IMR-90 (cell line): ENCODE results near the gene ITPR2. TPM values are rescaled to one million over a fixed set of nuclear protein-coding genes. Genes with fewer than 3 reads are reported as not detected.

Experiments used
- ATAC-seq: fragments of 200-7000 bp; cut with Tn5 transposase; 2 replicates; pipeline ENCODE4 v1.9.1; 2020; ENCODE audit warnings: low read depth, mild to moderate bottlenecking, moderate library complexity
- BruUV-seq: library from RNA; stranded (reverse); fragments of 400-500 nt; replicated peaks from 2 replicates; lab custom pipeline; 2021; lab: Mats Ljungman, UMichigan
- CTCF ChIA-PET: fragments of 300-600 bp; formaldehyde crosslinking; extraction: SDS; loops from one replicate; lab custom pipeline; 2021; ENCODE audit warnings: antibody characterized with exemption; lab: Yijun Ruan, JAX
- POLR2A ChIA-PET: fragments of 300-600 bp; sonication (Branson Sonifier 250); formaldehyde crosslinking; loops from one replicate; lab custom pipeline; 2022; ENCODE audit warnings: antibody characterized with exemption; ENCODE audit not compliant: unreplicated experiment; lab: Charles Lee
- DNase-seq: peaks from one replicate; pipeline ENCODE4 v3.0.0; 2013
- H2AFZ ChIP-seq: replicated peaks from 2 replicates; pipeline ENCODE3; 2013; ENCODE audit warnings: low read length, mild to moderate bottlenecking; ENCODE audit not compliant: poor library complexity
- H2AK5ac ChIP-seq: 2 replicates; pipeline ENCODE4 v1.6.1; 2013; ENCODE audit warnings: low read depth, low read length, inconsistent platforms
- H2AK9ac ChIP-seq: replicated peaks from 2 replicates; pipeline ENCODE3; 2013; ENCODE audit warnings: mild to moderate bottlenecking, low read depth, low read length, moderate library complexity; ENCODE audit not compliant: poor library complexity
- H2BK120ac ChIP-seq: 2 replicates; pipeline ENCODE4 v1.6.1; 2013; ENCODE audit warnings: low read depth, low read length, inconsistent platforms
- H2BK15ac ChIP-seq: 3 replicates; pipeline ENCODE4 v1.6.1; 2013; ENCODE audit warnings: low read depth, low read length, inconsistent platforms
- H2BK20ac ChIP-seq: 2 replicates; pipeline ENCODE4 v1.6.1; 2013; ENCODE audit warnings: low read depth, mild to moderate bottlenecking, inconsistent platforms, low read length, moderate library complexity
- H2BK5ac ChIP-seq: 2 replicates; pipeline ENCODE4 v1.6.1; 2013; ENCODE audit warnings: mild to moderate bottlenecking, low read depth, low read length, inconsistent platforms; ENCODE audit not compliant: poor library complexity, severe bottlenecking
- H3K14ac ChIP-seq: replicated peaks from 2 replicates; pipeline ENCODE4 v1.6.1; 2013; ENCODE audit warnings: low read depth, low read length, inconsistent platforms
- H3K18ac ChIP-seq: 2 replicates; pipeline ENCODE4 v1.6.1; 2013; ENCODE audit warnings: low read depth, low read length, control low read depth
- H3K23ac ChIP-seq: 2 replicates; pipeline ENCODE4 v1.6.1; 2013; ENCODE audit warnings: low read depth, low read length, inconsistent platforms
- H3K27ac ChIP-seq: 2 replicates; pipeline ENCODE4 v1.5.1; 2013; ENCODE audit warnings: mild to moderate bottlenecking, control low read depth, low read length; ENCODE audit not compliant: insufficient read depth
- H3K27me3 ChIP-seq: 2 replicates; pipeline ENCODE4 v1.6.1; 2013; ENCODE audit warnings: low read length; ENCODE audit not compliant: control insufficient read depth, insufficient read depth
- H3K36me3 ChIP-seq: 2 replicates; pipeline ENCODE4 v1.6.1; 2013; ENCODE audit warnings: low read length, mixed read lengths; ENCODE audit not compliant: control insufficient read depth, insufficient read depth
- H3K4ac ChIP-seq: 2 replicates; pipeline ENCODE4 v1.6.1; 2013; ENCODE audit warnings: low read depth, low read length, inconsistent platforms
- H3K4me1 ChIP-seq: 2 replicates; pipeline ENCODE4 v1.6.1; 2013; ENCODE audit warnings: low read length, mixed read lengths; ENCODE audit not compliant: control insufficient read depth, insufficient read depth
- H3K4me2 ChIP-seq: 2 replicates; pipeline ENCODE4 v1.6.1; 2013; ENCODE audit warnings: low read depth, mild to moderate bottlenecking, control low read depth, low read length, moderate library complexity
- H3K4me3 ChIP-seq: 2 replicates; pipeline ENCODE4 v1.5.1; 2013; ENCODE audit warnings: low read depth, mild to moderate bottlenecking, control low read depth, low read length, moderate library complexity; ENCODE audit not compliant: insufficient read depth
- H3K56ac ChIP-seq: 2 replicates; pipeline ENCODE4 v1.6.1; 2013; ENCODE audit warnings: low read length, inconsistent platforms; ENCODE audit not compliant: insufficient read depth; ENCODE audit errors: extremely low read depth
- H3K79me1 ChIP-seq, 2 experiments: 2 replicates each; pipeline ENCODE4 v1.6.1; 2013; ENCODE audit warnings: low read length in 2 of 2, inconsistent platforms in 1 of 2, low read depth in 1 of 2
- H3K9ac ChIP-seq: 2 replicates; pipeline ENCODE4 v1.6.1; 2013; ENCODE audit warnings: low read depth, low read length, control low read depth
- H3K9me1 ChIP-seq: 2 replicates; pipeline ENCODE4 v1.6.1; 2013; ENCODE audit warnings: low read length, inconsistent platforms; ENCODE audit not compliant: insufficient read depth
- H3K9me3 ChIP-seq: 2 replicates; pipeline ENCODE4 v1.6.1; 2013; ENCODE audit warnings: low read length; ENCODE audit not compliant: control insufficient read depth, insufficient read depth
- H4K20me1 ChIP-seq: 2 replicates; pipeline ENCODE4 v1.6.1; 2013; ENCODE audit warnings: low read length, inconsistent platforms; ENCODE audit not compliant: insufficient read depth
- H4K5ac ChIP-seq: 2 replicates; pipeline ENCODE4 v1.6.1; 2013; ENCODE audit warnings: mild to moderate bottlenecking, low read depth, low read length, control low read depth
- H4K8ac ChIP-seq, 2 experiments: 2 replicates each; pipeline ENCODE4 v1.6.1; 2013; ENCODE audit warnings: low read depth in 2 of 2, low read length in 2 of 2, control low read depth in 1 of 2, inconsistent platforms in 1 of 2
- H4K91ac ChIP-seq: 2 replicates; pipeline ENCODE4 v1.6.1; 2013; ENCODE audit warnings: low read depth, low read length, inconsistent platforms; ENCODE audit not compliant: insufficient read depth
- CEBPB ChIP-seq: IDR thresholded peaks from 2 replicates; pipeline ENCODE4 v1.6.1; 2012; ENCODE audit warnings: low read depth, low read length, improper control_type of control experiment
- CHD1 ChIP-seq: IDR thresholded peaks from 2 replicates; pipeline ENCODE4 v1.6.1; 2012; ENCODE audit warnings: low read depth, low read length, improper control_type of control experiment
- CTCF ChIP-seq: conservative IDR thresholded peaks from 2 replicates; pipeline ENCODE4 v1.5.1; 2012; ENCODE audit warnings: mild to moderate bottlenecking, low read depth, low read length, improper control_type of control experiment
- FOS ChIP-seq: fragments of 150-350 bp; IDR thresholded peaks from 2 replicates; pipeline ENCODE4 v1.6.1; 2016; ENCODE audit warnings: low read depth, low read length
- POLR2A ChIP-seq: IDR thresholded peaks from 2 replicates; pipeline ENCODE4 v1.6.1; 2012; ENCODE audit warnings: mild to moderate bottlenecking, low read depth, low read length
- RAD21 ChIP-seq: IDR thresholded peaks from 2 replicates; pipeline ENCODE4 v1.6.1; 2012; ENCODE audit warnings: low read length, improper control_type of control experiment
- SMC3 ChIP-seq: fragments of 150-350 bp; IDR thresholded peaks from 2 replicates; pipeline ENCODE4 v1.6.1; 2016; ENCODE audit warnings: low read depth, mild to moderate bottlenecking, antibody characterized with exemption, low read length, moderate library complexity
- WGBS, 2 experiments: methylation state at CpG; one replicate each; pipeline versions ENCODE4 v1.1.5 to v1.1.7; 2013; ENCODE audit warnings: missing lambda C conversion rate in 2 of 2; ENCODE audit not compliant: insufficient read length in 1 of 2; ENCODE audit errors: extremely low coverage in 2 of 2; 5-methylcytosine and 5-hydroxymethylcytosine counted together
- dilution Hi-C: fragments of 300-500 bp; cut with HindIII; formaldehyde crosslinking; loops from one replicate; pipeline ENCODE4 v1.14.3; 2018; ENCODE audit warnings: low sequenced_read_pairs; ENCODE audit not compliant: unreplicated experiment
- in situ Hi-C: fragments of 300-500 bp; cut with MboI; formaldehyde crosslinking; loops from 3 replicates; pipeline ENCODE4 v1.14.3; 2019; ENCODE audit warnings: low sequenced_read_pairs, inconsistent platforms, mixed read lengths
- intact Hi-C: fragments of 100-400 bp; cut with micrococcal nuclease; formaldehyde crosslinking; loops from 2 replicates; pipeline ENCODE4 v1.10.0; 2022
- polyA plus RNA-seq, 3 experiments: library from polyadenylated mRNA; depleted of rRNA; stranded (reverse); fragments of >200 nt; gene quantifications; 2 replicates each; pipeline ENCODE4 v1.2.3, GENCODE V29; 2012; ENCODE audit warnings: low replicate concordance in 1 of 3
- total RNA-seq: library from RNA; depleted of rRNA; stranded (reverse); fragments of >200 nt; gene quantifications from 2 replicates; pipeline ENCODE4 v1.2.3, GENCODE V29; 2012

ITPR2 gene
- total and polyA plus RNA-seq, 2 of the 4 experiments (the other 2 are of a cell fraction) = 1.2 to 9.0 TPM

GRCh38 chr12:26499979-26500640 lies 332.9 kb downstream of the ITPR2 start:
- no peak for TF ChIP-seq FOS
- TF ChIP-seq SMC3 = no peak
- TF ChIP-seq CHD1 = no peak
- TF ChIP-seq RAD21 = no peak
- TF ChIP-seq CEBPB = no peak
- TF ChIP-seq POLR2A = no peak
- TF ChIP-seq CTCF = no peak
- H3K79me1 ChIP-seq = no peaks in the 10 kb centered on the region
- H3K27ac ChIP-seq = no peak overlapping the region
- in situ Hi-C loops (no loop called here), intact Hi-C loops (no loop called here), dilution Hi-C loops (no loop called here)
- H3K23ac ChIP-seq = no peak overlapping the region
- H3K9ac ChIP-seq = no peak overlapping the region
- DNase-seq (no peak), ATAC-seq (no peak)
- H3K9me1 ChIP-seq = no peaks in the 10 kb centered on the region
- no peaks in the 10 kb centered on the region for H3K4me1 ChIP-seq
- H2BK20ac ChIP-seq = no peak overlapping the region
- H3K4ac ChIP-seq = no peak overlapping the region
- no peaks in the 10 kb centered on the region; the same call in 1 of the 2 replicates for H3K27me3 ChIP-seq
- no peak overlapping the region for H2AK5ac ChIP-seq
- H3K36me3 ChIP-seq = no peaks in the 10 kb centered on the region
- no peak overlapping the region for H2BK5ac ChIP-seq
- H4K8ac ChIP-seq = no peak overlapping the region
- H3K18ac ChIP-seq = no peak overlapping the region
- WGBS, 2 experiments = no CpG with 5 or more reads among the region's 1 CpG
- H2BK15ac ChIP-seq = no peak overlapping the region
- H3K14ac ChIP-seq = no peak overlapping the region
- no peak overlapping the region for H3K4me3 ChIP-seq
- no peak overlapping the region for H3K56ac ChIP-seq
- ChIA-PET POLR2A (interaction anchor here (0.6 kb wide), 1 partner anchor 1292 kb away, joined by 5 read pairs; no protein-coding TSS in a partner anchor), CTCF (interaction anchor here (0.6 kb wide), 1 partner anchor 11 kb away, joined by 3 read pairs; no protein-coding TSS in a partner anchor)
- no TSS peak for BruUV-seq
- H2AK9ac ChIP-seq = no peak overlapping the region
- H2AFZ ChIP-seq = no peak overlapping the region
- H4K5ac ChIP-seq = no peak overlapping the region
- no peak overlapping the region for H4K91ac ChIP-seq
- H3K4me2 ChIP-seq = no peak overlapping the region
- no peaks in the 10 kb centered on the region for H4K20me1 ChIP-seq
- H2BK120ac ChIP-seq = no peak overlapping the region
- no peaks in the 10 kb centered on the region for H3K9me3 ChIP-seq
